Gastroesophageal sphincter (tissue), 4 donors: ENCODE results near the gene GNAI3. TPM values are rescaled to one million over a fixed set of nuclear protein-coding genes. Genes with fewer than 3 reads are reported as not detected.

ENCODE experiments used
- ATAC-seq: fragments of 150-250 bp; one replicate; pipeline ENCODE4 v1.9.1; 2016; ENCODE audit warnings: mild to moderate bottlenecking, moderate library complexity
- H3K27ac ChIP-seq, 4 donors: fragments of 200-600 bp; sonication (generic) in 3 of 4; 1 replicate in 3 of 4; 2 replicates in 1 of 4; pipeline ENCODE4 v1.5.1; 2016 to 2019
- H3K27me3 ChIP-seq: fragments of 200-600 bp; sonication (generic); one replicate; pipeline ENCODE4 v1.5.1; 2019
- H3K36me3 ChIP-seq, 2 donors: fragments of 200-600 bp; sonication (generic); one replicate each; pipeline ENCODE4 v1.5.1; 2019; ENCODE audit warnings: control low read depth in 1 of 2
- H3K4me1 ChIP-seq, 3 donors: fragments of 200-600 bp; sonication (generic); 1 replicate in 2 of 3; 2 replicates in 1 of 3; pipeline ENCODE4 v1.5.1; 2016 to 2019; ENCODE audit warnings: control low read depth in 2 of 3
- H3K4me3 ChIP-seq, 2 donors: fragments of 200-600 bp; sonication (generic); one replicate each; pipeline ENCODE4 v1.5.1; 2019; ENCODE audit warnings: mild to moderate bottlenecking in 1 of 2, moderate library complexity in 1 of 2
- H3K9me3 ChIP-seq, 3 donors: fragments of 200-600 bp; sonication (generic); one replicate each; pipeline ENCODE4 v1.5.1; 2017 to 2019; ENCODE audit warnings: control low read depth in 2 of 3
- EP300 ChIP-seq: sonication (generic); formaldehyde crosslinking; IDR thresholded peaks from one replicate; pipeline ENCODE4 v1.6.1; 2017; ENCODE audit warnings: antibody characterized with exemption, mild to moderate bottlenecking
- POLR2A ChIP-seq, 2 donors: fragments of 450-650 bp; IDR thresholded peaks; one replicate each; pipeline ENCODE4 v1.6.1; 2017; ENCODE audit warnings: antibody characterized with exemption in 2 of 2, mild to moderate bottlenecking in 2 of 2, moderate library complexity in 1 of 2
- POLR2AphosphoS5 ChIP-seq: sonication (generic); formaldehyde crosslinking; IDR thresholded peaks from one replicate; pipeline ENCODE4 v1.6.1; 2017; ENCODE audit warnings: antibody characterized with exemption
- WGBS, 2 donors: methylation state at CpG; one replicate each; pipeline ENCODE4 v1.1.5; 2018; ENCODE audit warnings: low coverage in 1 of 2; 5-methylcytosine and 5-hydroxymethylcytosine counted together
- total RNA-seq, 4 donors: library from RNA; depleted of rRNA; stranded (reverse); fragments of >200 nt; gene quantifications; one replicate each; pipeline ENCODE4 v1.1.0, GENCODE V29; 2016
- TF ChIP-seq, protein P1 (sequence below), 4 experiments: fragments of 200-600 bp in 2 of 4; fragments of 450-650 bp in 2 of 4; sonication (generic) in 1 of 4; IDR thresholded peaks; one replicate each; pipeline ENCODE4 v1.5.1; 2017 to 2019; ENCODE audit warnings: antibody characterized with exemption in 4 of 4, mild to moderate bottlenecking in 2 of 4, moderate library complexity in 2 of 4

Gene GNAI3
- total RNA-seq, 4 donors from 2014 or later: 6.6 to 9.4 (median 8.0) TPM

GRCh38 chr1:109569323-109569722 lies 20.9 kb downstream of the GNAI3 start:
- Histone ChIP-seq H3K4me1 (peaks cover 14 to 84% (median 17%) of the 10 kb centered on the region in 3 donors), H3K27me3 (no peaks in the 10 kb centered on the region), H3K4me3 (no peak overlapping the region), H3K27ac (no peak overlapping the region), H3K36me3 (no peaks in the 10 kb centered on the region), H3K9me3 (no peaks in the 10 kb centered on the region)
- no peak for ATAC-seq
- TF ChIP-seq EP300 (no peak), POLR2A (IDR thresholded peaks at IDR 0.05) (no peak), POLR2AphosphoS5 (no peak)
- TF ChIP-seq, protein P1, sequence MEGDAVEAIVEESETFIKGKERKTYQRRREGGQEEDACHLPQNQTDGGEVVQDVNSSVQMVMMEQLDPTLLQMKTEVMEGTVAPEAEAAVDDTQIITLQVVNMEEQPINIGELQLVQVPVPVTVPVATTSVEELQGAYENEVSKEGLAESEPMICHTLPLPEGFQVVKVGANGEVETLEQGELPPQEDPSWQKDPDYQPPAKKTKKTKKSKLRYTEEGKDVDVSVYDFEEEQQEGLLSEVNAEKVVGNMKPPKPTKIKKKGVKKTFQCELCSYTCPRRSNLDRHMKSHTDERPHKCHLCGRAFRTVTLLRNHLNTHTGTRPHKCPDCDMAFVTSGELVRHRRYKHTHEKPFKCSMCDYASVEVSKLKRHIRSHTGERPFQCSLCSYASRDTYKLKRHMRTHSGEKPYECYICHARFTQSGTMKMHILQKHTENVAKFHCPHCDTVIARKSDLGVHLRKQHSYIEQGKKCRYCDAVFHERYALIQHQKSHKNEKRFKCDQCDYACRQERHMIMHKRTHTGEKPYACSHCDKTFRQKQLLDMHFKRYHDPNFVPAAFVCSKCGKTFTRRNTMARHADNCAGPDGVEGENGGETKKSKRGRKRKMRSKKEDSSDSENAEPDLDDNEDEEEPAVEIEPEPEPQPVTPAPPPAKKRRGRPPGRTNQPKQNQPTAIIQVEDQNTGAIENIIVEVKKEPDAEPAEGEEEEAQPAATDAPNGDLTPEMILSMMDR (IDR thresholded peaks at IDR 0.05): no peak
- WGBS, 2 donors: 44% methylated on average over 1 of the region's 1 CpG; no CpG with 5 or more reads in 1 of the 2 donors

GRCh38 chr1:109570414-109570813 lies 22.0 kb downstream of the GNAI3 start:
- Histone ChIP-seq H3K9me3 (no peaks in the 10 kb centered on the region), H3K27ac (no peak overlapping the region)

DNA sequence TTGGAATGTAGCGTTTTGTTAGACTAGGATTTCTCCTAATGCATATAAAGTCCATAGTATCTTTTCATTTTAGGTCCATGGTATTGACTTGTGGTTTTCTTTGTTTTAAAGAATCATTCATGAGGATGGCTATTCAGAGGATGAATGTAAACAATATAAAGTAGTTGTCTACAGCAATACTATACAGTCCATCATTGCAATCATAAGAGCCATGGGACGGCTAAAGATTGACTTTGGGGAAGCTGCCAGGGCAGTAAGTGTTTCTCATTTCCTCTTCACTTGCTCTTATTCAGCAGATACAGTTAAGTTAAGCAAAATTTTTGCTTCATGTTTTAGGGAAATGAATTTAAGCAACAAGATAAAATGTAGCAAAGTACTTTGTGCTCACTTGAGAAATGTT lies 25.4 kb downstream of the GNAI3 start:
- WGBS, 2 donors: 61 to 72% methylated on average over 2 of the region's 2 CpGs
- TF ChIP-seq POLR2AphosphoS5 (no peak), POLR2A (IDR thresholded peaks at IDR 0.05) (no peak)
- TF ChIP-seq, protein P1 (IDR thresholded peaks at IDR 0.05): no peak
- peaks cover 10 to 57% (median 10%) of the 10 kb centered on the region in 3 donors for H3K4me1 ChIP-seq
- no peaks in the 10 kb centered on the region for H3K27me3 ChIP-seq
- H3K9me3 ChIP-seq: no peaks in the 10 kb centered on the region
- ATAC-seq: no peak
- no peak overlapping the region for H3K4me3 ChIP-seq
- no peak overlapping the region for H3K27ac ChIP-seq
- peaks cover 0 to 25% of the 10 kb centered on the region in 2 donors for H3K36me3 ChIP-seq

More at GRCh38 chr1:109570414-109570813, 22.0 kb downstream of the GNAI3 start:
- no peak for ATAC-seq
- Histone ChIP-seq H3K4me1 (peaks cover 14 to 77% (median 17%) of the 10 kb centered on the region in 3 donors), H3K36me3 (peaks cover 0 to 10% of the 10 kb centered on the region in 2 donors), H3K27me3 (no peaks in the 10 kb centered on the region), H3K4me3 (no peak overlapping the region)
- no peak for TF ChIP-seq POLR2A (IDR thresholded peaks at IDR 0.05)
- TF ChIP-seq, protein P1 (IDR thresholded peaks at IDR 0.05): no peak
- no peak for TF ChIP-seq POLR2AphosphoS5
- TF ChIP-seq EP300: no peak
- WGBS, 2 donors: 33 to 48% methylated on average over 2 to 3 of the region's 3 CpGs

- TF ChIP-seq POLR2A (IDR thresholded peaks at IDR 0.05) (no peak), POLR2AphosphoS5 (no peak), EP300 (no peak)
- TF ChIP-seq, protein P1 (IDR thresholded peaks at IDR 0.05): no peak
- no peaks in the 10 kb centered on the region for H3K27me3 ChIP-seq
- H3K4me3 ChIP-seq: no peak overlapping the region
- no peak for ATAC-seq
- peaks cover 0 to 64% of the 10 kb centered on the region in 2 donors for H3K36me3 ChIP-seq
- peak overlapping the region; percentile 44 to 76 (median 70) for H3K27ac ChIP-seq
- H3K9me3 ChIP-seq: no peaks in the 10 kb centered on the region
- H3K4me1 ChIP-seq: peaks cover 4 to 28% (median 7%) of the 10 kb centered on the region in 3 donors
- 20 to 24% methylated on average over 3 of the region's 3 CpGs for WGBS, 2 donors
Measured at GRCh38 chr1:109578947-109579443, 30.6 kb downstream of the GNAI3 start.

GRCh38 chr1:109579491-109579890 lies 31.1 kb downstream of the GNAI3 start:
- TF ChIP-seq POLR2A (IDR thresholded peaks at IDR 0.05): no peak
- peak; percentile 33 for TF ChIP-seq POLR2AphosphoS5
- no peaks in the 10 kb centered on the region for H3K9me3 ChIP-seq
- H3K27ac ChIP-seq: peak overlapping the region; percentile 44 to 76 (median 70)
- WGBS, 2 donors: 17 to 36% methylated on average over 1 of the region's 1 CpG
- H3K4me3 ChIP-seq: no peak overlapping the region
- peaks cover 4 to 26% (median 7%) of the 10 kb centered on the region in 3 donors for H3K4me1 ChIP-seq
- H3K36me3 ChIP-seq: peaks cover 0 to 68% of the 10 kb centered on the region in 2 donors
- no peaks in the 10 kb centered on the region for H3K27me3 ChIP-seq
- no peak for ATAC-seq
